GM18507 (cell line): ENCODE measurements around the gene CHKA.

Experiments
- DNase-seq: peaks from one replicate; pipeline ENCODE4 v3.0.0; 2011; ENCODE audit warnings: low read depth; ENCODE audit not compliant: insufficient read length; ENCODE audit errors: extremely low spot score
- FAIRE-seq: peaks from 2 replicates; lab custom pipeline; 2011; peaks lifted over from hg19 to GRCh38; lab: Jason Lieb, UNC

CHKA gene

DNA sequence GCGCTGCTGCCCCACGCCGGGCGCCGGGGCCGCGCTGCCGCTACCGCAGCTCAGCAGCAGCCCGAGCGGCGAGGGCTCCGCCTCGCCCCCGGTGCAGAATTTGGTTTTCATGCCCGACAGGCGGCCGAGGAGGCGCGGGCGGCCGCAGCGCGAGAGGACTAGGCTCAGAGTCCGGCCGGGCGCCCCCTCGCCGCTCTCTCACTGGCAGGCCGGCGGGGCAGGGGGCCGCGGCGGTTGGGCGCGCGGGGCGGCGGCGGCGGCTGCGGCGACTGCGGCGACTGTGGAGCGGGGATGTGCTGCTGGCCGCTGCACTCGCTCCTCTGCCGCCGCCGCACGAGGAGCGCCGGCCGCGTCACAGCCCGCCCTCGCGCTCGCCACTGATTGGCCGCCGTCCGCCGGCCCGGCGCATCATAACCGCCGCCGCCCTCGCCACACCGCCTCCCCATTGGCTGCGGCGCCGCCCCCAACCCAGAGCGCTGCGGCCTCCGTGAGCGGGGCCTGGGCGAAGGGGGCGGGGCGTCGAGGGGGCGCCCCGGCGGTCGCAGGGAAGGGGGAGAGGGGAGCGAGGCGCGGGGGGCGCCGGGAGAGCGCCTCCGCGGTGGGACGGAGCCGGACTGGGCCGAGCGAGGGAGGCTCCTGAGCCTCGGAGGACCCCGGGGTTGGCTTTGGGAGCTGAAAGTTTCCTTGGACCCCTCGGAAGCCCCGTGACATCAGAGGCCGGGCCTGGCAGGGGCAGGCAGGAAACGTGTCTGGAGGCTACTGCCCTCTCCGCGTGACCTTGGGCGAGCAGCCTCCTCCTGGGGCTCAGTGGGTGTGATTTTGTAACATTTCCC is at the start of gene CHKA:
TSS of gene CHKA (minus strand) at position 322 of the 833 bp plus-strand sequence. CDS start at position 111, 211 bp downstream.
- DNase-seq = peak; percentile 96

DNA sequence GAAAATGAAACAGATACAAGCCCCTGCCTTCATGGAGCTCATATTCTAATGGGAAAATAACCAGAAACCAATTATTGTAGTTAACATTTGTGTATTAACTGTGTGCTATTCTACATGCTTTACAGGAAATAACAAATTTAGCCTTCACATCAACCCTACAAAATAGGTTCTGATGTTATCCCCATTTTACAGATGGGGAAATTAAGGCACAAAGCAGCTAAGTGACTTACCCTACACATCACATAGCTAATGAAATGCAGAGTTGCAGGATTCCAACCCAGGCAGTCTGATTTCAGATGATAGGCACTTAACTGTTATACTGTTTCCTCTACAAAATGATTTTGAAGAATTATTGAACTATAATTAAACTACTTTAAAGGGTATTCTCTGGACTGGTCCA is 48.3 kb upstream of the CHKA start:
- FAIRE-seq (no peak), DNase-seq (no peak)

More for the DNA sequence above, at the start of gene CHKA:
- FAIRE-seq = peak; percentile 75

DNA sequence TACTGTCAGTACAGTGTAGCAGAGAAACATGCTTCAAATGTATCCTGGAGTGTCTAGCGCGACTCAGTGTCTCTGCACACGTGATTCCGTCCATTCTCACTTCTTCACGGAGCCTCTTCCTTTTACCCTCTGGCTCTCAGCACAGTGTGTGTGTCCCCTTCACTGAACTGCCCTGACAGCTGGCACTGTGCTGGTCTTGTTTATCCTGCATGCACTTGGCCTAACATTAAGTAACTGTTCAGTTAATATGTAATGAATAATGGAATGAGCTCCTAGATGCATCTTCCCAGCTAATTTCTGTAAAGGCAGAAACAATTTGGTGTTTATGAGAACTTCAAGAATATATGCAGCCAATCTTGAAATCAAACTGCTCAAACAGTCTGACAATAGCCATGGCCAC is 47.5 kb upstream of the CHKA start:
- DNase-seq (no peak), FAIRE-seq (no peak)

DNA sequence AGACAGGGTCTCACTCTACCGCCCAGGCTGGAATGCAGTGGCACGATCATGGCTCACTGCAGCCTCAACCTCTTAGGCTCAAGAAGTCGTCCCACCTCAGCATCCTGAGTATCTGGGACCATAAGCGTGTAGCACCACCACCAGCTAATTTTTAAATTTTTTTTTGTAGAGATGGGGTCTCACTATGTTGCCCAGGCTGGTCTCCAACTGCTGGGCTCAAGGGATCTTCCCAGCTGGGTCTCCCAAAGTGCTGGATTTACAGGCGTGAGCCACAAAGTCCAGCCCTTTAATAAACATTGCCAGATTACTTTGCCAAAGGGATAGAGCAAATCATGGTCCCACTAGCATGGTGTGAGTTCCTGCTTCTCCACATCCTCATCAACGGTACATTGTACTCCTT is 46.3 kb upstream of the CHKA start:
- FAIRE-seq = no peak
- no peak for DNase-seq

DNA sequence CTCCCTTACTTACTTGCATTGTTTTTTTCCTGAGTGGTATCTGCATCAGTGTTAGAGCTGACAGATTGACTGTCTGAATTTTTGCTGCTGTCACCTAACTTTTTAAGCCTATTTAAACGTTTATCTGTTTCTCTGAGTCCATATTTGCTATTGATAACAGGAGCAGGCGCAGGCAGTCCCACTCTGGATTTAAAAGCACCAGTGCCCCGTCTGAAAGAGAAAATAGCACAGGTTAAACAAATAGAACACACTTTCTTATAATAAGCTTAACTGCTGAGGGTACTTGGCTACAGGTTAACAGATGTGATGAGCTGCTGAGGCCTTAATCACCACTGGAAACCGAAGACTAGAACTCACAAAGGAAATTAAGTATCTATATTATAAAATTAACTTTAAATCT is 45.8 kb upstream of the CHKA start:
- no peak for FAIRE-seq

GRCh38 chr11:68165601-68166000 is 44.4 kb upstream of the CHKA start:
- FAIRE-seq = no peak

More for the DNA sequence above, 45.8 kb upstream of the CHKA start:
- no peak for DNase-seq

DNA sequence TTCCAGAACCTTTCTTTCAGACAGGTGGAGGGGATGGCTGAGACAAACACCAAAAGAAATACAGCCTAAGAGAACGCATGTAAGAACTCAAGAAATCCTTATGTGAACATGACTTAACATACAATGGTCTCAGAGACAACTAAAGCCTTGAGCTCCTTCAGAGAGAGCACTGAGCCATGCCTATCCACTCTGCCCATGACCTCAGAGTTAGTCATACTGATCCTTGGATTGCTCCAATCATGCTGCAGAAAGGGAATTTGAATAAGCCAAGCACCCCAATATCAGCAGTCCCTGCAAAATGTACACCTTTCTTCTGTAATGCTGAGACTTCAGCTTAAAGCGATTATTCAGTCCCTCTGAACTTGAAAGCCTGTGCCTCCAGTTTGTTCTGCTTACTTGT is 43.2 kb upstream of the CHKA start:
- FAIRE-seq (no peak), DNase-seq (no peak)

More at GRCh38 chr11:68165601-68166000, 44.4 kb upstream of the CHKA start:
- no peak for DNase-seq

GRCh38 chr11:68163691-68164090 is 42.5 kb upstream of the CHKA start:
- FAIRE-seq = no peak
- DNase-seq = no peak

DNA sequence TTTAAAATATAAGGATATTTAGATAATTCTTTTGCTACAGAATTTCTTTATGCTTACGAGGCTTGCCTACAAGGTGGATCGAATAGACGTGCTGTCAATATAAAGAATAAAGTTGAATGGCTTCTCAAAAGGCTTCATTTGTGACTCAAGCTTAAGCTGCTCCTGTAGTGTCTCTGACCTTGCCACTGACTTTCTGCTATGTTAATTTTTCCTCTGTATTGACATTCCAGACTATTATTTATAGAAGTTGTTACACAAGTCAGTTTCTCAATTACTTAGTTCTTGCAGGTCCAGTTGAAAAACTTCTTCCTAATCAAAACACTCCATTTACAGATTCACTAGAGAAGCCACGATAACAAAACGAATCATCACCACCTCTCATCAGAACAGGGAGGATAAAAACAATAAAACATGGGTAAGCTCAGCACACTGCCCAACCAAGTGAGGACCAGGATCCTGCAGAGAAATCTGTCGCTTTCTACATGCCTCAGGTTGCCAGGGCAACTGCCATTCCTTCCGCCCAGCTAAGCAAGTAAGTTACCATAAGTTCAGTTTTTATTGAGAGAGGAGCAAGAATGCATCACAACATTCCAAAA is 39.0 kb upstream of the CHKA start:
- FAIRE-seq (no peak), DNase-seq (no peak)

- FAIRE-seq (no peak), DNase-seq (no peak)
These were observed 38.5 kb upstream of the CHKA start for GRCh38 chr11:68159665-68160064.

DNA sequence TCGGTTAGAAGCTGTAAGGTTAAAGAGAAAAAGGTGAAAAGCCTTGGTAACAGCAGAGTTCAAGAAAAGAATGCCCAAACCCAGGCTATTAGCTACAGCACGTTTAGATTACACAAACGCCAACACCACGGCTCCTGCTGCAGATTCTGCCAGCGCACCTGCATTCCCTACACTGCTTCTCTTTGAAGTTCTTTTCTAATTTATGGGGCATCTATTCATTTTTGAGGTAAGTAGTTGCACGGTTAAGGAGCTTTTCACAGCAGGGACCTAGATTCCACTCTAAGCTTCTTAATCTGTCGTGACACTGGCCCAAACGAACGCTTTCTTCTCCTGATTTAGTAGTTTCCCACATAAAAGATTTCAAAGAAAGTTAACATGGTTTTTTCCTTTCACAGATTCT is 38.0 kb upstream of the CHKA start:
- DNase-seq (no peak), FAIRE-seq (no peak)

DNA sequence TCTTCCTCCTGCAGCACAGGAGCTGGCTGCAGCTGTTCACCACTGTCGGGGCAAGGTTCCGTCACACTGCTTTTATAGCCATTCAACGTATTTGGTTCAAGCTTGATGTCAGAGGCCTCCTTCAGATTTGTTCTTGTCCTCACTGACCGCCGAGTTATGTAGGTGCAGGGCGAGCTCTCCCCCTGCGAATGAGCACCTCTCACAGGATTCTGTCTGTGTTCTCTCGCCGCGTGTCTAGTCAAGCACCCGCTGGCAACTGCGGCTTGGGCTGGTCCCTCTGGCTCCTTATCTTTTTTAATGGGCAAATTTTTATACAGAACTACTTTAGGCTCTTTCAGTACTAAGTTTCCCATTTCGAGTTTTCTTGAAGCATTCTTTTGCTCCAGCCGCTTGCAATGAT is 37.4 kb upstream of the CHKA start:
- DNase-seq (no peak), FAIRE-seq (no peak)

GRCh38 chr11:68153742-68154141 is 32.6 kb upstream of the CHKA start:
- no peak for FAIRE-seq

DNA sequence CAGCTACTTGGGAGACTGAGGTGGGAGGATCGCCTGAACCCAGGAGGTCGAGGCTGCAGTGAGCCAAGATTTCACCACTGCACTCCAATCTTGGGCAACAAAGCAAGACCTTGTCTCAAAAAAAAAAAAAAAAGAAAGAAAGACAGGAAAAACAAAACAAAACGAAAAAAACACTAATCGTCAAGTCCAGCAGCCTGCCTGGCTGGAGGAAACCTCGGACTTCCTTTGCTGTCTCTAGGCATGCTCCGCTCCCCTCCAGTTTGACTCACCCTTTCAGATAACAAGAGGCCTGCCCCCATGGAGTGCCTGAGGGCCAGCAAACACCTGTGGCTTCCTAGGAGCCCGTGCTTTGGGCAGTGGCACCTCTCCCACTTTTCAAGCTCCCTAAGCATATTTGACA is 28.8 kb upstream of the CHKA start:
- no peak for FAIRE-seq

More at GRCh38 chr11:68153742-68154141, 32.6 kb upstream of the CHKA start:
- no peak for DNase-seq

GRCh38 chr11:68149417-68149816 is 28.2 kb upstream of the CHKA start:
- DNase-seq = no peak

More for the DNA sequence above, 28.8 kb upstream of the CHKA start:
- no peak for DNase-seq

GRCh38 chr11:68148879-68149278 is 27.7 kb upstream of the CHKA start:
- DNase-seq (no peak), FAIRE-seq (no peak)

More at GRCh38 chr11:68149417-68149816, 28.2 kb upstream of the CHKA start:
- FAIRE-seq = no peak

DNA sequence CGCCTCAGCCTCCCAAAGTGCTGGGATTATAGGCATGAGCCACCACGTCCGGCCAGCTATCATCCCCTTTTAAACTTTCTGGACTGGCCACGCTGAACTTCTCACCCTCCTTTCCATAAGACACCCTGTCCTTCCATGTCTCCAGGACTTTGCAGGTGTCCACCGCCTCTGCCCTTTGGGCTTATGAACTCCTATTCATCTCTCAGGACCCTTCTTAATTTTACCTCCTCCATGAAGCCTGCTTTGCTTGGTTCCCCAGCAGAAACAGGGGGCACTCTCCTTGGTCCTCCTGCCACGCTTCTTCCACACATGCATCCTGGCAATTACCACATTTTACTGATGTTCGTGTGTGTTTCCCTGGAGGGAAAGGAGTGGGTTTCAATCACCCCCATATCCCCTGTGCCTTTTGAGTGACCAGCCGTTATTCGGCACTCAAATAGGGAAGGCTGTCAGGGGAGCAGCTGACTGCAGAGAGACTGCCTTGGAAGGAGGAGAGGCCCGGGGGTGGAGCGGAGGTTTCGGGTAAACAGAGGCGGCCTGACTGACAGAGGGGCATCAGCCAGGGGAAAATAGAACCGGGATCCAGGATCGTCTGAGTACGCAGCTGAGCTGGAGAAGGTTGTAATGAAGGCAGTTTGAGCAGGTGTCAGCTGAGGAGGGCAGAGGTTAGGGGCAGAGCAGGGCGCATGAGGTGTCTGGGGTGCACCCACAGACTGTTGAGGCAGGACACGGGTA is 27.1 kb upstream of the CHKA start:
- FAIRE-seq = no peak

GRCh38 chr11:68146704-68147474 is 25.7 kb upstream of the CHKA start:
- no peak for FAIRE-seq
- DNase-seq = no peak

More for the DNA sequence above, 27.1 kb upstream of the CHKA start:
- DNase-seq = no peak

GRCh38 chr11:68146010-68146540 is 24.9 kb upstream of the CHKA start:
- FAIRE-seq (no peak), DNase-seq (no peak)
